Measurements from ENCODE around the gene WIPF1.

WIPF1 gene

GRCh38 chr2:174615871-174616436 lies 18.4 kb upstream of the WIPF1 start:
- Histone ChIP-seq H4K20me1 (peaks cover 0 to 82% (median 0%) of the 10 kb centered on the region in 11 experiments; a peak in 3 of 22 replicates), H3K4me1 (peaks cover 21 to 55% (median 24%) of the 10 kb centered on the region in 10 experiments), H3K4me3 (no peak overlapping the region), H3K27ac (peak overlapping the region in 1 of 11 experiments; percentile 28; a peak in 3 of 22 replicates), H3K36me3 (peaks cover 0 to 69% (median 0%) of the 10 kb centered on the region in 11 experiments; a peak in 8 of 22 replicates), H3K4me2 (peak overlapping the region; percentile 42 to 87 (median 57)), H3K9me3 (replicated peaks in 1 of 11) (no peaks in the 10 kb centered on the region), H3K27me3 (no peaks in the 10 kb centered on the region), H3K9ac (peak overlapping the region in 1 of 11 experiments; percentile 19; a peak in 2 of 22 replicates)
- no peak for TF ChIP-seq Cebpa-rat (IDR thresholded peaks at IDR 0.05)

- H3K4me3 ChIP-seq = no peak overlapping the region
- H3K36me3 ChIP-seq = peaks cover 0 to 62% (median 0%) of the 10 kb centered on the region in 11 experiments; a peak in 6 of 22 replicates
- no peaks in the 10 kb centered on the region for H3K9me3 ChIP-seq (replicated peaks in 1 of 11)
- no peak for TF ChIP-seq Cebpa-rat (IDR thresholded peaks at IDR 0.05)
- H3K4me1 ChIP-seq = peaks cover 21 to 63% (median 24%) of the 10 kb centered on the region in 10 experiments
- H3K4me2 ChIP-seq = no peak overlapping the region
- H4K20me1 ChIP-seq = peaks cover 0 to 78% (median 0%) of the 10 kb centered on the region in 11 experiments; a peak in 3 of 22 replicates
- H3K27me3 ChIP-seq = no peaks in the 10 kb centered on the region
- no peak overlapping the region for H3K27ac ChIP-seq
- H3K9ac ChIP-seq = no peak overlapping the region
These were observed 16.7 kb upstream of the WIPF1 start for GRCh38 chr2:174614261-174614660.

- no peak for TF ChIP-seq Cebpa-rat (IDR thresholded peaks at IDR 0.05)
- H3K4me1 ChIP-seq = peaks cover 21 to 62% (median 30%) of the 10 kb centered on the region in 10 experiments
- no peak overlapping the region for H3K27ac ChIP-seq
- no peaks in the 10 kb centered on the region for H3K9me3 ChIP-seq (replicated peaks in 1 of 11)
- peaks cover 0 to 80% (median 0%) of the 10 kb centered on the region in 11 experiments; a peak in 3 of 22 replicates for H4K20me1 ChIP-seq
- no peaks in the 10 kb centered on the region for H3K27me3 ChIP-seq
- no peak overlapping the region for H3K9ac ChIP-seq
- no peak overlapping the region for H3K4me2 ChIP-seq
- no peak overlapping the region for H3K4me3 ChIP-seq
- peaks cover 0 to 62% (median 0%) of the 10 kb centered on the region in 11 experiments; a peak in 6 of 22 replicates for H3K36me3 ChIP-seq
These were observed 15.9 kb upstream of the WIPF1 start for GRCh38 chr2:174613531-174613930.

- H3K27ac ChIP-seq = no peak overlapping the region
These were observed 15.4 kb upstream of the WIPF1 start for GRCh38 chr2:174612970-174613369.

GRCh38 chr2:174611854-174612253 lies 14.2 kb upstream of the WIPF1 start:
- H3K4me3 ChIP-seq = no peak overlapping the region
- H3K36me3 ChIP-seq = peaks cover 0 to 52% (median 0%) of the 10 kb centered on the region in 11 experiments; a peak in 4 of 22 replicates
- no peak overlapping the region for H3K27ac ChIP-seq
- H3K4me1 ChIP-seq = peaks cover 10 to 45% (median 22%) of the 10 kb centered on the region in 10 experiments
- H3K4me2 ChIP-seq = no peak overlapping the region
- no peaks in the 10 kb centered on the region for H3K27me3 ChIP-seq
- H4K20me1 ChIP-seq = peaks cover 0 to 67% (median 0%) of the 10 kb centered on the region in 11 experiments; a peak in 3 of 22 replicates
- no peaks in the 10 kb centered on the region for H3K9me3 ChIP-seq (replicated peaks in 1 of 11)
- TF ChIP-seq Cebpa-rat (IDR thresholded peaks at IDR 0.05) = no peak
- H3K9ac ChIP-seq = no peak overlapping the region

More at GRCh38 chr2:174612970-174613369, 15.4 kb upstream of the WIPF1 start:
- no peaks in the 10 kb centered on the region for H3K9me3 ChIP-seq (replicated peaks in 1 of 11)
- no peak overlapping the region for H3K4me2 ChIP-seq
- peaks cover 17 to 56% (median 30%) of the 10 kb centered on the region in 10 experiments for H3K4me1 ChIP-seq
- peaks cover 0 to 79% (median 0%) of the 10 kb centered on the region in 11 experiments; a peak in 2 of 22 replicates for H4K20me1 ChIP-seq
- TF ChIP-seq Cebpa-rat (IDR thresholded peaks at IDR 0.05) = no peak
- H3K36me3 ChIP-seq = peaks cover 0 to 60% (median 0%) of the 10 kb centered on the region in 11 experiments; a peak in 6 of 22 replicates
- no peak overlapping the region for H3K4me3 ChIP-seq
- no peaks in the 10 kb centered on the region for H3K27me3 ChIP-seq
- no peak overlapping the region for H3K9ac ChIP-seq

- H3K4me3 ChIP-seq = no peak overlapping the region
- no peak overlapping the region for H3K27ac ChIP-seq
- H3K27me3 ChIP-seq = no peaks in the 10 kb centered on the region
- no peaks in the 10 kb centered on the region for H3K9me3 ChIP-seq (replicated peaks in 1 of 11)
- peaks cover 0 to 66% (median 0%) of the 10 kb centered on the region in 11 experiments; a peak in 3 of 22 replicates for H4K20me1 ChIP-seq
- peaks cover 0 to 52% (median 0%) of the 10 kb centered on the region in 11 experiments; a peak in 4 of 22 replicates for H3K36me3 ChIP-seq
- TF ChIP-seq Cebpa-rat (IDR thresholded peaks at IDR 0.05) = no peak
- H3K4me2 ChIP-seq = peak overlapping the region in 3 of 11 experiments; percentile 4 to 33 (median 31); a peak in 3 of 22 replicates
- H3K4me1 ChIP-seq = peaks cover 6 to 36% (median 17%) of the 10 kb centered on the region in 10 experiments
- no peak overlapping the region for H3K9ac ChIP-seq
These were observed 13.4 kb upstream of the WIPF1 start for GRCh38 chr2:174611006-174611405.

- Histone ChIP-seq H3K27me3 (no peaks in the 10 kb centered on the region), H3K9ac (no peak overlapping the region), H3K4me2 (peak overlapping the region in 4 of 11 experiments; percentile 4 to 33 (median 21); a peak in 4 of 22 replicates), H3K4me1 (peaks cover 0 to 31% (median 11%) of the 10 kb centered on the region in 10 experiments; a peak in 16 of 20 replicates), H3K36me3 (peaks cover 0 to 52% (median 0%) of the 10 kb centered on the region in 11 experiments; a peak in 4 of 22 replicates), H3K9me3 (replicated peaks in 1 of 11) (no peaks in the 10 kb centered on the region), H3K4me3 (no peak overlapping the region), H3K27ac (no peak overlapping the region), H4K20me1 (peaks cover 0 to 61% (median 0%) of the 10 kb centered on the region in 11 experiments; a peak in 3 of 22 replicates)
- no peak for TF ChIP-seq Cebpa-rat (IDR thresholded peaks at IDR 0.05)
These were observed 12.8 kb upstream of the WIPF1 start for GRCh38 chr2:174610243-174610995.

GRCh38 chr2:174609261-174609660 lies 11.7 kb upstream of the WIPF1 start:
- Histone ChIP-seq H3K4me1 (peaks cover 0 to 21% (median 9%) of the 10 kb centered on the region in 10 experiments; a peak in 13 of 20 replicates), H3K9ac (no peak overlapping the region), H3K4me2 (peak overlapping the region in 2 of 11 experiments; percentile 2 to 48; a peak in 3 of 22 replicates), H3K27ac (no peak overlapping the region), H4K20me1 (peaks cover 0 to 52% (median 0%) of the 10 kb centered on the region in 11 experiments; a peak in 3 of 22 replicates), H3K36me3 (peaks cover 0 to 52% (median 0%) of the 10 kb centered on the region in 11 experiments; a peak in 4 of 22 replicates), H3K9me3 (replicated peaks in 1 of 11) (no peaks in the 10 kb centered on the region), H3K27me3 (no peaks in the 10 kb centered on the region), H3K4me3 (no peak overlapping the region)
- no peak for TF ChIP-seq Cebpa-rat (IDR thresholded peaks at IDR 0.05)

- Histone ChIP-seq H3K27ac (no peak overlapping the region), H3K4me2 (peak overlapping the region in 4 of 11 experiments; percentile 2 to 48 (median 9); a peak in 7 of 22 replicates)
These were observed 11.2 kb upstream of the WIPF1 start for GRCh38 chr2:174608866-174609214.

More at GRCh38 chr2:174608866-174609214, 11.2 kb upstream of the WIPF1 start:
- Histone ChIP-seq H3K4me1 (peaks cover 0 to 20% (median 9%) of the 10 kb centered on the region in 10 experiments; a peak in 13 of 20 replicates), H3K4me3 (no peak overlapping the region), H3K9me3 (replicated peaks in 1 of 11) (no peaks in the 10 kb centered on the region), H3K9ac (no peak overlapping the region), H3K27me3 (no peaks in the 10 kb centered on the region), H3K36me3 (peaks cover 0 to 48% (median 0%) of the 10 kb centered on the region in 11 experiments; a peak in 4 of 22 replicates), H4K20me1 (peaks cover 0 to 49% (median 0%) of the 10 kb centered on the region in 11 experiments; a peak in 3 of 22 replicates)
- no peak for TF ChIP-seq Cebpa-rat (IDR thresholded peaks at IDR 0.05)

Data from BLaER1 treated with 17β-estradiol and CSF1 and Interleukin-3, amounts not matched to agents 10 nM and 100 nM (cell line).